Activated CD4-positive, CD25-positive, alpha-beta regulatory T cell (primary cell): ENCODE data around the gene PARS2.
A peak's percentile ranks its signal among the peaks of the same experiment; 100 is the strongest.

ENCODE experiments used
- DNase-seq, 4 experiments: peaks; one replicate each; lab custom pipeline; 2025; lab: John Stamatoyannopoulos, UW

PARS2 gene

DNA sequence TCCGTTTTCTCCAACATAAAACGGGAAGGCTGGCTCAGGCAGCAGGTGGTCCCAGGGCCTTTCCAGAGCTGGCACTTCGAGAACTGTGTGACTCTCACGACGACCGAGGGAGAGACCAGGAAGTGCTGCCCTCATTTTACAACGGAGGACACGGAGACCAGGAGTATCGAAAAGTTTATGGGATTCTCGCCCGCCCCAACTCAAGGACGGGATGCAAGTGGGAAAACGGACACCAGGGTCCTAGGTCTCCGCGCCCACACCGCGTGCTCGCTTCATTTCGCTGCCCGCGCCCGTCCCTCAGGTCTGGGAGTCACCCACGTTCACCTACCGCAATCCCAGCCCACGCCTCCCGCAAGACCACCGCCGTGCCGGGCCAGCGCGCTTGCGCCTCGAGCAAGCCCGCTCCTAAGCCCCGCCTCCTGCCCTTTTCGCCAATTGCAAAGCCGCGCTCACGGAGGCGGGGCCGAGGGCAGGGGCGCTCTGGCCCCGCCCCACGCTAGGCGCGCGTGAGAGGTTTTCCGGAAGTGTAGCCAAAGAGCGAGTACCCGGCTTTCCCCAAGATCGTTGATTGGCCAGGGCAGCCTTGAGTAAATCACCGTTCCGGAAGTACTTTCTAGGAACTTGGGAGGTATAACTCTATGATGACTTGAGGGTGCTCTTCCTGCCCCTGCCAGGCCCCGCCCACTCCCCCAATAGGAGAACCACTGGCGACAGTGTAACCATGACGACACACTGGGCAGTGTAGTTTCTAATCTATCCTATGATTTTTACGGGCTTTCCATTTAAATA lies at the start of gene PARS2:
PARS2 (minus strand) TSS at position 391 of the 789 bp plus-strand sequence. CDS start 5,362 bp downstream, outside the sequence.
- DNase-seq = peak; percentile 90 to 92 (median 91)

DNA sequence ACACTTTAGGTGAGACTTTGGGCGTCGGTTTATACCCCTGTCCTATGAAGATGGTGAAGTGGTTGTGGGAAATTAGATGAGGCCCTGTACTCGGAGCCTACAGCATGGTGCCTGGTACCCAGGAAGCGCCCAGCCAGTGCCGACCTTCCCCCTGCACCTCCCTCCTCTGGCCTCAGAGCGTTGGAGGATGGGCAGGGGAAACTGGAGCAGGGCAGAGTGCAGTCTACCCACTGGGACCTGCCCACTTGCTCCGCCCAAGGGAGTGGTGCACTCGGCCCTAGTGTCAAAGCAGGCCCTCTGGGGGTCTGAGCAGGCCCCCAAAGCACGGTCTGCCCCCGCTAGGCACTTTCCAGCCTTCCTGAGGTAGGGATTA lies 49.8 kb upstream of the PARS2 start:
- DNase-seq = no peak

- DNase-seq = no peak
Measured at GRCh38 chr1:54813485-54814125, 49.3 kb upstream of the PARS2 start.

GRCh38 chr1:54812801-54813484 lies 48.6 kb upstream of the PARS2 start:
- DNase-seq = no peak

DNA sequence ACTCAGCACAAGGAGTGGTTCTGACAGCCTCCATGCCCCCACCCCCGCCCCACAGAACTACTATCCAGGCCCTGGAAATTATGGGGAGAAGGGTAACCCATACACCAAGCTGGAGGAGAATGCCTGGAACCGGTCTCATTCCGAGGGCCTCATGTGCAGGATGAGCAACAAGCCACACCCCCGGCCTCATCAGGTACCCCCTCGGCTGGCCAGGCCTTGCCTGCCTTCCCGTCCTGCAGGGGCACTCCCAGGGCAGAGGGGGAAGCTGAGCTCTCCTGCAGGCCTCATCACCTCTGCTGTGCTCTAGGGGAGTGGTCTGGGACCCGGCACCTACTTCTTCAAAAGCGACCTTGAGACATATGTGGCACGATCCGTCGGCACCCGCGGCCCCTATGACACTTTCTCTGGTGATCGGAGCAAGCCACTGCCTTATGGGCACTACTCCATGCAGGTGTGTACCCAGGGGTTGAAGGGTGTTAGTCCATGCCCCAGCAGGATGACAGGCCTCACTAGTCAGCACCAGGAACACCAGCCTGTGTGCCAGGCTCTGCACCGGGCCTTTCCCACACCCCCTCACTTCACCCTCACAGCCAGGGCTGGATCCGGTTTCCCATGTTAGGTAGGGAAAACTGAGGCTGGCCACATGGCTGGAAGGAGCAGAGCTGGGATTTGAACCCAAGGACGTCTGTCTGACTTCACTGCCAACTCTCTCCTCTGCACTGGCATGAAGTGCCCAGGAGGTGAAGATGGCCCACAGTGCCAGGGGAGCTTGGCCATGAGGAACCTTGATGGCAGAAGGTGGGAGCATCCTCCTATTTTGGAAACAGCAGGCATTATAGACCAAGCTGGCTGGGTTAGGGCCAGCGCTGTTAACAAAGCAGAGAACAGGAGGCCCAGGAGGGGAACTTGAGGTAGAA lies 47.7 kb upstream of the PARS2 start:
- no peak for DNase-seq

- no peak for DNase-seq
Measured at GRCh38 chr1:54811066-54811465, 46.7 kb upstream of the PARS2 start.

DNA sequence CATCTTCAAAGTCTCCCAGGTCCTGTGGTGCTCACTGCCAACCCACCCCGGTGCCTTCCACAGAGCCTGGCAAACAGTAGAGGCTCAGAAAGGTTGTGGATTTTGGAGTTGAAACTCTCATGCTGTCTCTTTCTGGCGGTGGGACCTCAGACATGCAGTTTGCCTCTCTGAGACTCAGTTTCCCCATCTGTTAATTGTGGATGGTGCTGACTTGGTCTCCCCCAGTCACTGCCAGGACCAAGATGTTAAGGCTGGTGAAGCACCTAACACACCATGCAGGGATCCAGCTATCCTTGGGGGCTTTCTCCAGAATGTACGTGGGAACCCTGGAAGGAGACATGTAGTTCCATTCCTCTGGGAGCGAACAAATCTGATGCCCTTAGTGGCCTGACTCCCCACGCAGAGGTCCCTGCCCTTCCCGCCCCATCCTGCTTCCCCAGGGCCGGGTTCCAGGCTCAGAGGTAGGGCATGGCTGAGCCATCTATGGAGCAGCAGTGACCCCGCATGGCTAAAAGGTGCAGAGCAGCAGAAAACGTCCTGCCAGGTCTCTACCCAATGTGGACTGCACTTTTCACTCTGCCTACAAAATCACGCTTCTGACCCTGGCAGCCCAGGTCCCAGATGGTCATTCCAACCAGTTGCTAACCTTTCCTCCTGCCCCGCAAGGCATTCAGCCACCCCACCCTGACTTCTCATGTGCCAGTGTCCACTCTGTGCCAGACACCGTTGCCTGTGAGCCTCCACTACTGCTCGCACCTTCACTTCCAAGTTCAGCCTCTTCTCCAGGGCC lies 46.0 kb upstream of the PARS2 start:
- peak; percentile 19 to 52 (median 32) for DNase-seq

DNA sequence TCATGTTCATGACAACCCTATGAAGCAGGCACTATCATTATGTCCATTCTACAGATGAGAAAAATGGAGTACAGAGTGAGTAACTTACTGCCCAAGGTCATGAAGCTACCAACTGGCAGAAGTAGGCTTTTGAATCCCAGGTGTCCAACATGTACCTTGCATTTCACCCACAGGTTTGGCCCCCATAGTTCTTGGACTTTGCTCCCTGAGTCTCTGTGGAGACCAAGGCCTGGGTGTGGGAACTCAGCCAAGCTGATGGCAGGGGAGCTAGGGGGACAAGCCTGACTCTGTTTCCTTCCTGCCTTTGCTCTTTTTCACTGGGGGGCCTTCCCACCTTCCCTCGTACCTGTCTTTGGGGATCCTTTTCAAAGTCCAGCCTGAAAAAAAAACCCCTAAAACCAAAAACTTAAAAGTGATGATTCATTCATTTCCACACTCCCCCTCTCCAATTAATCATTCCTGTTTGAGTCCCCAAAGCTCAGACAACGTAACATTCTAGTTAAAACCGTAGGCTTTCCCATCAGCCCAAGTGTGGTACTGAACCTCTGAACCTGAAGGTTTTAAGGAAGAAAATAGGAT lies 45.3 kb upstream of the PARS2 start:
- no peak for DNase-seq

GRCh38 chr1:54808443-54809207 lies 44.3 kb upstream of the PARS2 start:
- no peak for DNase-seq

DNA sequence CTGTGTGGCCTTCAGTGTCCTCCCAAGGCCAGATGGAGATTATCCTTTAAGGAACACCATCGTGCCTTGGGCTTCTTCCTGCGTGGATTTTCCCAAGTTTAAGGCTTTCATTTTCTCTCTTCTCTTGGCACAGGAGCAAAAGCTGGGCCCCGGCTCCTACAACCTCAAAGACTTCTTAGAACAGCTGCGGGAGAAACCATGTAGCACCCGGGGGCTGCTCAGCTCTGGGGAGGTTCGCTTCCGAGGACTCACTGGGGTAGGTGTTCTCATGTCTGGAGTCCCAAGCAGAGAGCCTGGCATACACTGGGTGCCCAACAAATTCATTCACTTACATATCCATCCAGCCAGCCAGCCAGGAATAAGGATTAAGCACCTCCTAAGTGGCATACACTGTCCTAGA lies 43.4 kb upstream of the PARS2 start:
- no peak for DNase-seq

- DNase-seq = no peak
Measured at GRCh38 chr1:54806931-54807611, 42.7 kb upstream of the PARS2 start.

DNA sequence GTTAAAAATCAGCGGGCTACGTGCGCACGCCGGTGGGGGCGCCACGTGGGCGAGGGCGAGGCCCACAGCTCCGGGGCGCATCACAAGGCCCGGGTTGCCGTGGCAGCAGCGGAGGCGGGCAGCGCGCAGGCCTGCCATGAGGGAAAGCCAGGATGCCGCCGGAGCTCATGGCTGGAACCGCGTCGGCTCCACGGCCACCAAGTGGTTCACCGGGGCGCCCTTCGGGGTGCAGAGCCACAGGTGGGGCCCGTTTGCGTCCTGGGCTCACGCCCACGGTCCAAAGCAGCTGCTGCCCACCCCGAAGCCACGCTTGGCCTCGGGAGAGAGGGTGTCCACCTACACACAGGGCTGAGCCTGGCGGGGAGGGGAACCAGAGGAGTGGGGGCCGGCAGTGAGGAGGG lies 41.7 kb upstream of the PARS2 start:
- no peak for DNase-seq

GRCh38 chr1:54805466-54805865 lies 41.1 kb upstream of the PARS2 start:
- DNase-seq = no peak

- DNase-seq = no peak
Measured at GRCh38 chr1:54804471-54805132, 40.3 kb upstream of the PARS2 start.

- no peak for DNase-seq
Measured at GRCh38 chr1:54803761-54804470, 39.6 kb upstream of the PARS2 start.

DNA sequence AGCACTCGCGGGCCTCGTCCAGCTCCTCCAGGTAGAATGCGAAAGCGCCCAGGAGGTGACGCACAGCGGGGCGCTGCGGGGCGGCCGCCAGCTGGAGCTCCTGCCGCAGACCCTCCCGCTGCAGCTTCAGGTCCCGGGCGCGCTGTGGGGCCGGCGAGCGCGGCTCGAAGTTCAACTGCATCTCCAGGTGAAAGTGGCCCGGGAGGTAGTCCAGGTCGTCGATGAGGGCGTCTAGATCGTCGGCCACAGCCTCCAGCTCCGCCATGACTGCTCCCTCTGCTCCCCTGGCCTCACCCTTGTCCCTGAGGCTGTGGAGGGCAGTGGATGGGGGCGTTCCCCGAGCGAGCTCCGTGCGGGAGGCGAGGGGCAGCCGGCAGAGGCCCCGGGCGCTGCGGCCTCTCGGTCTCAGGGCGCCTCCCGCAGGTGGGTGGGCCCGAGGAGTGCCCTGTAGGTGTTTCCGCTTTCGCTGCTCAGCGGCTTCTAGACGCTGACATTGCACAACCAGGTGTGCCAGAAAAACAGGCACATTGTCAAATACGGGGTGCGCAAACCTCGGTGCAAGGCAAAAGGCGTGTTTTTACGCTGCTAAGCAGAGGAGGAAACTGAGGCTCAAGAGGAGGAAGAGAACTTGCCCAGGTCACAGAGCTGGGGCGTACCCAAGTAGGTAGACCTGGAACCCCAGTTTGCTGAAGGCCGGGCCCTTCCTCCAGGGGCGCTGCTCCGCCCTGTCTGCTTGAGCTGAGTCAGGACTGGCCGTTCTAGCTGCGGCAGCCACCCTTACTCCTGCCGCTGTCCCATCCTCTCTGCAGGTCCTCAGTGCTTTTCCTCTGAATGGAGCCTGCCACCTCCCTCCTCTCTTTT lies 36.8 kb upstream of the PARS2 start, which contains the start of gene TTC22:
TTC22 (minus strand) TSS at position 425 of the 861 bp plus-strand sequence; CDS start at position 265, 160 bp downstream.
- peak; percentile 40 to 55 (median 48) for DNase-seq
